GM08714 (cell line): ENCODE results near the gene MICAL3.
"Not testable (repeated sequence)": the region's sequence is repeated elsewhere in the genome, so short reads cannot be mapped to it uniquely, and the experiment has no call there.

Experiments
- H3K4me3 ChIP-seq: fragments of 200-500 bp; sonication (Bioruptor generic); 2 replicates; pipeline ENCODE4 v1.5.1; 2014; ENCODE audit warnings: mild to moderate bottlenecking, low read length, inconsistent platforms
- ZNF274 ChIP-seq: IDR thresholded peaks from 2 replicates; pipeline ENCODE4 v1.6.1; 2012; ENCODE audit warnings: mild to moderate bottlenecking, low read depth, low read length

The MICAL3 gene

DNA sequence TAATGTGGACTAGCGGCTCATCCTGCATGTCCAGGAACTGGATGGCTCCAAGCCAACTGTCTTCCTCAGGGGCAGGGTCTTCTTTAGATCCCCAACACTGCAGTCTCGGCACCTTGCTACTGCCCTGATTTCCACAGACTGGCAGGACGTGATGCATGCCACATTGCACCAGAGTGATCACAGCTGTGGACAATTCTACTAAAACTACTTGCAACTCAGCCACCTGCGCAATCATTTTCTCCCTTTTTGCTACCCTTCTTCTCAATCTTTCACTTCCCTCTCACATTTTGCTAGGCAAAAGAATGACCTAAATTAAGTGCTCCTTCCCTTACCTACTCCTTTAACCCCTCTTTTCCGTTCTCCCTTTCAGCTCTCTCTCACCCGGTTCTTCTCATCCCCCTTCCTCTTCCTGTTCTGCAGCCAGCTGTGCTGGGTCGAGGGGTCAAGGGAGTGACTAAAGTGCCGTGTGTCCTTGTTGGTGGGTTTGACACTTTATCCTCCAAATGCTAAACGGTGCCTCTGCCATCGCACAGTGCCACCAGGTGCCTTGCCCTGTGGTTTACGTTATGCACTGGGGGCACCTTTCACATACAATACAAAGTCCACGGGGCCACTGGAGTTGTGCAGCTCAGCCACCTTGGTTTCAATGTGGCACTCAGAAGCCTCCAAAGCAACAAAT is 42.0 kb upstream of the MICAL3 start:
- H3K4me3 ChIP-seq: no peak overlapping the region
- TF ChIP-seq ZNF274: no peak

GRCh38 chr22:18065256-18065655 is 40.9 kb upstream of the MICAL3 start:
- TF ChIP-seq ZNF274: no peak
- no peak overlapping the region for H3K4me3 ChIP-seq

DNA sequence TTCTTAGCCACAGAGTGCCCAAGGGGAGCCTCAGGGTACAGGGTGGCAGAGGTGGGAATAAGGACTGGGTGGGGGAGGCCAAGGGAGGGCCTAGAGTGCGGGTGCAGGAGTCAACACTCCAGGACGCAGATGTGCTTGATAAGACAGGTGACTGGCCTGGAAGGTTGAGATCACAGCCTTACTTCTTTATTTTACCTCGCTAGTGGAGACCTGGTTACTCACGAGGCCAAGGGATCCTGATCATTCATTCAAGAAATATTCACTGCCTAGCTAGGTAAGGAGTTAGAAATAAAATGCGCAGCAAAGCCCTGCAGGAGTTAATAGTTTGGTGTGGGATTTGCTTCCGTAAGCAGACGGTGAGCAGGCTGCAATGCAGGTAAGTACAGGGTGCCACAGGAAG is 40.3 kb upstream of the MICAL3 start:
- no peak overlapping the region for H3K4me3 ChIP-seq
- TF ChIP-seq ZNF274: no peak

GRCh38 chr22:18063715-18064114 is 39.4 kb upstream of the MICAL3 start:
- not testable (repeated sequence) for H3K4me3 ChIP-seq

GRCh38 chr22:18063306-18063705 is 38.9 kb upstream of the MICAL3 start:
- TF ChIP-seq ZNF274: no peak
- H3K4me3 ChIP-seq: no peak overlapping the region

- no peak overlapping the region for H3K4me3 ChIP-seq
- TF ChIP-seq ZNF274: no peak
Measured at GRCh38 chr22:18062421-18062820, 38.1 kb upstream of the MICAL3 start.

DNA sequence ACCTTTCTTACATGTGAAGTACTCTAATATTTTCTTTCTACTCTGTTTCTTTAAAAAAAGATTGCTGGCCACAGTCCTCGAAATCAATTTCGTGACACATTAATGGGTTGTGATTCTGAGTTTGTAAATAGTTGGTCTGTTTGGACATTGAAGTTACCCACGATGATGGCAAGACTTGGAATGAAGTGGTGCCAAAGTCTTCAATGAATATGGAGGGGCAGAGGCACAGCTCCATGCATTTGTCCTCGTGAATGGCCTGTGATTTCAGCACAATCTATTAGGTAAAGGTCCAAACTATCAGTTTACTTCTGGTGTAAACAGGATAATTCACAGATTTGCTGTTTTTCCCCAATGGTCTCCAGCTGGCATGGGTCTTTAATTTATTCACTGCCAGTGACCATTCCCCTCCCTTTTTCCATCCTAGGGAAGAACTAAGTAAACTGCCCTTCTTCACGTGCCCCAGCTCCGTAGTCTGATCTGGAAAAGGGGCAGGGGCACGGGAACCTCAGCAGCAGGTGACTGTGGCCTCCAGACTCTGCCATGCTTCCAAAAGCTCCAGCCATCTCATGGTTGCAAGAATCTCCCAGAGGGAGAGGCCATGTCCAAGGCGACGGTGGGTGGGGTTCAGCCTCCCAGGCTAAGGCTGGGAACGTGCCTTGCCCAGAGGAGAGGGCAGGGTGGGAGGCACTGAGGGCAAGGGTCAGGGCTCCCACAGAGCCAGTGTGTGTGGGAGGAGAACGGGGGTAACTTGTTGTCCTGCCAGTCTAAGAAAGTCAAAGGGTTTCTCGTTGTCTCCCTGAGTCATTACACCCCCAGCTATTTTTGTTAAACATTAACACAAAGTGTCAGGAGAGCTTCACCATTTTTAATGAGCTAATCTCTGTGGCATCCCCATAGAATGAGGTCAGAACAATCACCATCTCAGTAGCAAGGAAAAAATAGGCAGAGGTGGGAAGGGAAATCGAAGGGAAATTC is 36.6 kb upstream of the MICAL3 start:
- no peak overlapping the region for H3K4me3 ChIP-seq
- no peak for TF ChIP-seq ZNF274

GRCh38 chr22:18059991-18060390 is 35.6 kb upstream of the MICAL3 start:
- TF ChIP-seq ZNF274: no peak
- H3K4me3 ChIP-seq: no peak overlapping the region

DNA sequence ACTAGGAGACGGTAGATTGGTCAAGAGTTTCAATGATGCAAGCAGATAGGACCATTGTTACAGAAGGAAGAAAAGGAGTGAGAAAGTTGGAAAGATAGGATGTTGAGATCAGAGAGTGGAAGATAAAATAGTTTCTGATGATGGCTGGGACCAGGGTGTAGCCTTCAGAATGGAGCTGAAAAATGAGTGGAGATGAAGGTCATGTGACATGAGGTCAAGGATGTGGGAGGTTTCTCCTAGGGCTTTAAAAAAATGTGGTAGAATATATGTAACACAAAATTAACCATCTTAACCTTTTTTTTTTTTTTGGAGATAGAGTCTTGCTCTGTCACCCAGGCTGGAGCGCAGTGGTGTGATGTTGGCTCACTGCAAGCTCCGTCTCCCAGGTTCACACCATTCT is 35.1 kb upstream of the MICAL3 start:
- no peak for TF ChIP-seq ZNF274
- no peak overlapping the region for H3K4me3 ChIP-seq

GRCh38 chr22:18059094-18059417 is 34.7 kb upstream of the MICAL3 start:
- no peak overlapping the region for H3K4me3 ChIP-seq
- TF ChIP-seq ZNF274: no peak

- H3K4me3 ChIP-seq: no peak overlapping the region
- TF ChIP-seq ZNF274: no peak
Measured at GRCh38 chr22:18058371-18059093, 34.2 kb upstream of the MICAL3 start.

- no peak for TF ChIP-seq ZNF274
- no peak overlapping the region; the same call in 1 of the 2 replicates for H3K4me3 ChIP-seq
Measured at GRCh38 chr22:18057568-18058209, 33.3 kb upstream of the MICAL3 start.

GRCh38 chr22:18056807-18057474 is 32.6 kb upstream of the MICAL3 start:
- no peak overlapping the region; the same call in 1 of the 2 replicates for H3K4me3 ChIP-seq
- no peak for TF ChIP-seq ZNF274
